ENCODE measurements around the gene KIF25.

Gene KIF25

DNA sequence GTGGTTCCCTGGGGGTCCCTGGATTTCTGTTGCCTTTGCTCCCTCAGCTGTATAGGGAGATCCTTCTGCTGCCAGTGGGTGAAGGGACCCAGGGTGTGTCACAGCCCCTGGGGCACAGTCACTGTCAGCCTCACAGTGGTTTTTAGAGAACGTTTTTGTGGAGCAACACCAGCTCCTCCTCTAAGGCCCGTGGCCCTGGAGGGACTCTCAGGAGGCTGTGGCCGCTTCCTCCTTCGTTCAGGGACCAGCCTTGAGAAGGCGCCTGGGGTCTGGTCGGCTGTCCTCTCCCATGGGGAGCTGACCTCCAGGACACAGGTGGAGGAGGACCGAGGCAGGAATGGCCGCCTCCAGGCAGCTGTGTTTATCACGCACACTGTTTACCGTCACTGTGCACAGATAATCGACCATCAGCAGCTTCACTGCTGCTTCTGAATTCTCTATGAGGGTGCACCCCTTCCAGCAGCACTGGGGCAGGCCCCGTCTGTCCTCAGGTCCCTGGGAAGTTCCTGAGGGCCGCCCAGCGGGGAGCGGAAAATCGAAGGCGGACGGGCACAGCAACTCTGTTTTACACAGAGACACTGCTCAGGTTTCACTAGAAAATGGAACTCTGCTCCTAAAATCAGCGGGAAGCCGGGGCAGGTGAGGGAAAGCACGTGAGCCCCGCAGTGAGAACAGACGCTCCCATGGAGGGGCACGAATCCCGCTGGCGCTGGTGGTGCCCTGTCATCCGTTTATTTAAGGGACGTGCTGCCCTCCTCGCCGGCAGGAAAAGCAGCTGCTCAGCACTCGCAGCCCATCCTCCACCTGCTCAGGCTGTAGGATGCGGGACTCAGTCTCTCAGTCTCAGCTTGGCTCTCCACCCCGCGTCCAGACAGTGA lies 92.0 kb downstream of the KIF25 start:
- no peak for DNase-seq (ENCODE audit: low spot score)

DNA sequence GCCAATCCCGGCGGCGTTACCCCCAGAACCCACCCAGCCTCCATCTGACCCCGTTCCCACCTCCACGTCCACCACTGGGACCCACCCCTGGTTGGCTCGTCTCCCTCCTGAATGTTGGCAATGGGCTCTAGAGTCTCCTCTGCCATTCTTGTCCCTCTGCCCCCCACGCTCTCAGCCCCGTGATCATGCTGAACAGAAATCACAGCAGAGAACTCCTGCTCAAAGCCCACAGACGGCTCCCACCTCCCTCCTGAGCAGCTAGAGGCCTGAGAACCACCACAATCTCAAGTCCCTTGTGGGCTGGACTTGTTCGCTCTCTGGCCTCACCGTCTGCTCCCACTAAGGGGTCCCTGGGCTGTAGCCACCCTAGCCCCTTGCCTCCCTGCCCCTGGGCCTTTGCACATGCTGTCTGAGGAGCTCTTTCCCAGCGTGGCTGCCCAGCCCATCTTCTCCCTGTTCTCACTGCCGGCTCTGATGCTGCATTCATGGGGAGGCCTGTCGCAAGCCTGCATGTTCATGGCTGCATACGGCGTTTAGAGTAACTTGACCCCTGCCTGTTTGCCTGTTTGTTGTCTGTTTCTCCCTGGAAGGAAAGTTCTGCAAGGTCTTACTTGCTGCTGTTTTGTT lies 92.7 kb downstream of the KIF25 start:
- DNase-seq (ENCODE audit: low spot score), result no peak

GRCh38 chr6:168090706-168091105 lies 93.2 kb downstream of the KIF25 start:
- DNase-seq (ENCODE audit: low spot score), result no peak

GRCh38 chr6:168091381-168092264 lies 94.2 kb downstream of the KIF25 start:
- no peak for DNase-seq (ENCODE audit: low spot score)

DNA sequence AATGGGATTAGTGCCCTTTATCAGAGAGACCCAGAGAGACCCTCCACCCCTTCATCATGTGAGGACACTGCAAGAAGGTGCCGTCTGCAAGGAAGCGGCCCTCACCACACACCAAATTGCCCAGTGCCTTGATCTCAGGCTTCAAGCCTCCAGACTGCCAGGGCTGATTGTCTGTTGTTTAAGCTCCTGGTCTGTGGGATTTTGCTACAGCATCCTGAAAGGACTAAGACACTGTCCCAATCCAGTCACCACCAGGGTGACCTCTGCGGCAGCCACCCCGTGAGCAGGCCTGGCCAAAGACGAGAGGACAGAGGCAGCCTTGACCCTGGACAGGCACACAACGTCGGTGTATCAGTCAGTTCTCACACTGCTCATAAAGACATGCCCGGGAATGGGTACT lies 95.1 kb downstream of the KIF25 start:
- no peak for DNase-seq (ENCODE audit: low spot score)

DNA sequence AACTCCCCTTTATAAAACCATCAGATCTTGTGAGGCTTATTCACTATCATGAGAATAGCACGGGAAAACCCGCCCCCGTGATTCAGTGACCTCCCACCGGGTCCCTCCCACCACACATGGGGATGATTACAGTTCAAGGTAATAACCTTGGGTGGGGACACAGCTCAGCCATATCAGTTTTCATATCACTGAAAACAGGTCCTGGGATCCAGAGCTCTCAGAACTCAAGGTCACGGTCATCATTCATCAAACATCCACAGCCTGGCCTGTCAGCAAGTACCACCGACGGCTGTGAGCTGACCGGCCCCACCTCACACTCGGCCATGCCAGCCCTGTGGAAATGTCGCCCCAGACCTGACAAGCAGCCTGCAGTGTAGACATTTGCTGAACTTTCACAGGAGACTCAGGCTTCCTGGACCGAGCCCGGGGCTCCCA lies 95.6 kb downstream of the KIF25 start:
- DNase-seq (ENCODE audit: low spot score), result no peak

GRCh38 chr6:168093634-168094033 lies 96.2 kb downstream of the KIF25 start:
- DNase-seq (ENCODE audit: low spot score), result no peak
